Measurements from ENCODE around the gene LPAR2. TPM values are rescaled to one million over a fixed set of nuclear protein-coding genes. Genes with fewer than 3 reads are reported as not detected.

The LPAR2 gene
- polyA plus RNA-seq, 1 donor from 2014 or later = 77.1 TPM

DNA sequence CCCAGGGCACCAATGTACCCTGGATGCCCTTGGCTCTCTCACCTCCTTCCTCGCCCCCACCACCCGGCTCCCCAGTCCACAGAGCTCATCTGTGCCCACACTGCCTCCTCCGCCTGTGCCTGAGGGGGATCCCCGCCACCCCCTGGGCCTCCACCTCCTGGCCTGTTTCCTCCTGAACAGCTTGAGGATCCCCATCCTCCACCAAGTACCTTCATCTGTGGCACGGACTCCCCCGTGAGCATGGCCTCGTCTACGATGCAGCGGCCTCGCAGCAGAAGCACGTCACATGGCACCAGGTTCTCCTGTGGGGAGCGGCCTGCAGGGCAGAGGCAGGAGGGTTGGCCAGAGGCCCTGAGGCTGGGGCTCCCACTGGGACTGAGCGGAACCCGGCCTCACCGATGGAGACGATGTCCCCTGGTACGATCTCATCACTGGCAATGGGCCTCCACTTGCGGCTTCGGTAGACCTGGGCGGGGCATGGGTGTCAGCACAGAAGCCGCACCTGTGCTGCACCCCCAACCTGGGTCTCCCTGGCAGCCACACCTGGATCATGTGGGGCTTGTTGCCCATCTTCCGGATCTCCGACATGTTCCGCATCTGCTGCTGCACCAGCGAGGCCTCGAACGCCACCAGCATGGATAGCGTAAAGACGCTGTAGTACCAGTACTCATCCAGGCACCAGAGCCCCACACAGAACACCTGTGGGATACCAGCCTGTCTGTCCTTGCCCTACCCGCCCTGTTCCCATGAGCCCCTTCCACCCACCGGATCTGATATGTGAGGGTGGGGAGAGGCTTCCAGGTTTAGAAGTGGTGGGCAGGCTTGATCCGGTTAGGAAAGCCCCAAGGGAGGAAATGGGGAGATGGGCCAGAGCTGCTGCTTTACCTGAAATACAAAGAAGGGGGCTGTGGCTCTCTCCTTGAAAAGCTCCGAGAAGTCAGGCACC lies 28.7 kb upstream of the LPAR2 start:
- H3K9me2 ChIP-seq (ENCODE audit: insufficient read depth, low read length) = no peaks in the 10 kb centered on the region
- no peak overlapping the region for H3K4me3 ChIP-seq (ENCODE audit: low read length)
- H3K79me2 ChIP-seq (replicated peaks; ENCODE audit: insufficient read depth, low read length) = peaks cover 7% of the 10 kb centered on the region
- H3K9me3 ChIP-seq (ENCODE audit: low read length) = no peaks in the 10 kb centered on the region
- TF ChIP-seq RAD21 (conservative IDR thresholded peaks at IDR 0.05) (no peak), SMC3 (conservative IDR thresholded peaks at IDR 0.05; ENCODE audit: poor library complexity) (no peak), MXI1 (conservative IDR thresholded peaks at IDR 0.05; ENCODE audit: poor library complexity, severe bottlenecking) (no peak), POLR2AphosphoS5 (IDR thresholded peaks at IDR 0.05) (no peak), TAF1 (IDR thresholded peaks at IDR 0.05; ENCODE audit: low read depth) (no peak), EP300 (conservative IDR thresholded peaks at IDR 0.05; ENCODE audit: poor library complexity, severe bottlenecking) (no peak)
- TF ChIP-seq, protein P1, sequence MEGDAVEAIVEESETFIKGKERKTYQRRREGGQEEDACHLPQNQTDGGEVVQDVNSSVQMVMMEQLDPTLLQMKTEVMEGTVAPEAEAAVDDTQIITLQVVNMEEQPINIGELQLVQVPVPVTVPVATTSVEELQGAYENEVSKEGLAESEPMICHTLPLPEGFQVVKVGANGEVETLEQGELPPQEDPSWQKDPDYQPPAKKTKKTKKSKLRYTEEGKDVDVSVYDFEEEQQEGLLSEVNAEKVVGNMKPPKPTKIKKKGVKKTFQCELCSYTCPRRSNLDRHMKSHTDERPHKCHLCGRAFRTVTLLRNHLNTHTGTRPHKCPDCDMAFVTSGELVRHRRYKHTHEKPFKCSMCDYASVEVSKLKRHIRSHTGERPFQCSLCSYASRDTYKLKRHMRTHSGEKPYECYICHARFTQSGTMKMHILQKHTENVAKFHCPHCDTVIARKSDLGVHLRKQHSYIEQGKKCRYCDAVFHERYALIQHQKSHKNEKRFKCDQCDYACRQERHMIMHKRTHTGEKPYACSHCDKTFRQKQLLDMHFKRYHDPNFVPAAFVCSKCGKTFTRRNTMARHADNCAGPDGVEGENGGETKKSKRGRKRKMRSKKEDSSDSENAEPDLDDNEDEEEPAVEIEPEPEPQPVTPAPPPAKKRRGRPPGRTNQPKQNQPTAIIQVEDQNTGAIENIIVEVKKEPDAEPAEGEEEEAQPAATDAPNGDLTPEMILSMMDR (IDR thresholded peaks at IDR 0.05; ENCODE audit: poor library complexity, severe bottlenecking) = no peak
- TF ChIP-seq, protein P2, sequence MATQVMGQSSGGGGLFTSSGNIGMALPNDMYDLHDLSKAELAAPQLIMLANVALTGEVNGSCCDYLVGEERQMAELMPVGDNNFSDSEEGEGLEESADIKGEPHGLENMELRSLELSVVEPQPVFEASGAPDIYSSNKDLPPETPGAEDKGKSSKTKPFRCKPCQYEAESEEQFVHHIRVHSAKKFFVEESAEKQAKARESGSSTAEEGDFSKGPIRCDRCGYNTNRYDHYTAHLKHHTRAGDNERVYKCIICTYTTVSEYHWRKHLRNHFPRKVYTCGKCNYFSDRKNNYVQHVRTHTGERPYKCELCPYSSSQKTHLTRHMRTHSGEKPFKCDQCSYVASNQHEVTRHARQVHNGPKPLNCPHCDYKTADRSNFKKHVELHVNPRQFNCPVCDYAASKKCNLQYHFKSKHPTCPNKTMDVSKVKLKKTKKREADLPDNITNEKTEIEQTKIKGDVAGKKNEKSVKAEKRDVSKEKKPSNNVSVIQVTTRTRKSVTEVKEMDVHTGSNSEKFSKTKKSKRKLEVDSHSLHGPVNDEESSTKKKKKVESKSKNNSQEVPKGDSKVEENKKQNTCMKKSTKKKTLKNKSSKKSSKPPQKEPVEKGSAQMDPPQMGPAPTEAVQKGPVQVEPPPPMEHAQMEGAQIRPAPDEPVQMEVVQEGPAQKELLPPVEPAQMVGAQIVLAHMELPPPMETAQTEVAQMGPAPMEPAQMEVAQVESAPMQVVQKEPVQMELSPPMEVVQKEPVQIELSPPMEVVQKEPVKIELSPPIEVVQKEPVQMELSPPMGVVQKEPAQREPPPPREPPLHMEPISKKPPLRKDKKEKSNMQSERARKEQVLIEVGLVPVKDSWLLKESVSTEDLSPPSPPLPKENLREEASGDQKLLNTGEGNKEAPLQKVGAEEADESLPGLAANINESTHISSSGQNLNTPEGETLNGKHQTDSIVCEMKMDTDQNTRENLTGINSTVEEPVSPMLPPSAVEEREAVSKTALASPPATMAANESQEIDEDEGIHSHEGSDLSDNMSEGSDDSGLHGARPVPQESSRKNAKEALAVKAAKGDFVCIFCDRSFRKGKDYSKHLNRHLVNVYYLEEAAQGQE (IDR thresholded peaks at IDR 0.05; ENCODE audit: borderline replicate concordance) = no peak
- H3K36me3 ChIP-seq (ENCODE audit: insufficient read depth, low read length) = no peaks in the 10 kb centered on the region
- no peak overlapping the region for H3K27ac ChIP-seq (ENCODE audit: low read length)
- H3K27me3 ChIP-seq (ENCODE audit: insufficient read depth, low read depth, low read length) = no peaks in the 10 kb centered on the region
- no peak overlapping the region for H2AFZ ChIP-seq (ENCODE audit: low read depth, low read length)
- H3K9ac ChIP-seq (ENCODE audit: low read length) = no peak overlapping the region
- no peaks in the 10 kb centered on the region for H4K20me1 ChIP-seq (ENCODE audit: insufficient read depth)
- H3K4me2 ChIP-seq (ENCODE audit: low read length) = no peak overlapping the region
- H3F3A ChIP-seq (ENCODE audit: insufficient read depth, low read length, poor library complexity, severe bottlenecking) = no peaks in the 10 kb centered on the region

DNA sequence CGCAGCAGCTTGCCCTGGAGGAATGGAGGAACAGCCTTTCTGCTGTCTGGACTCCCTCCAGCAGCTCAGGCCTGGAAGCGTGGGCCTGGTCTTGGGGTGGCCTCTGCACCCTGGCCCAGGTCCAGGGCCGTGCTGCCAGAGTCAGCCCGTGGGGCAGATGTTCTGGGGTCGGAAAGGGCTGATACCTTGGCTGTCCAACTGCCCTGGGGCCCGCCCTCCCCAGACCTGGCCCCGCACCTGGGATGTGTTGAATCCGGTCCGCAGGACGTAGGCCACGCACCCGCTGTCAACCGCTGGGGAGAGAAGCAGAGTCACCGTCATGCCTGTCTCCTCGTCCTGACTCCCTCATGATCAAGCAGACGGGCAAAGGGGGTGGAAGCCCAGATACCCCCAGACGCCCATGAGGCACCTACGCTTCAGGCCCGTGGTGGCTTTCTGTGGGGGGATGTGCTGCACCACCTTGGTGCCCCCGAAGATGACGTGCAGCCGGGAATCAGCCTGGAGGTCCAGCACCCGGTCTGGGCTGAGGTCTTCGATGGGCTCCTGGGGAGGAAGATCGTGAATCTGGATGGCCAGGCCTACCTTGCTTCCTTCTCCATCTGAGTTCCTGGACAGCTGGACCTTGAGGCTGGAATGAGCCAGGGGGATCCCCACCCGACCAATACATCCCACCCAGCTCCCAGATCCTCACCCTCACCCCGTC lies 27.8 kb upstream of the LPAR2 start:
- Histone ChIP-seq H3F3A (ENCODE audit: insufficient read depth, low read length, poor library complexity, severe bottlenecking) (no peaks in the 10 kb centered on the region), H3K79me2 (replicated peaks; ENCODE audit: insufficient read depth, low read length) (no peaks in the 10 kb centered on the region), H3K4me2 (ENCODE audit: low read length) (no peak overlapping the region), H3K9ac (ENCODE audit: low read length) (no peak overlapping the region), H2AFZ (ENCODE audit: low read depth, low read length) (no peak overlapping the region), H3K9me3 (ENCODE audit: low read length) (no peaks in the 10 kb centered on the region), H3K27me3 (ENCODE audit: insufficient read depth, low read depth, low read length) (no peaks in the 10 kb centered on the region), H3K36me3 (ENCODE audit: insufficient read depth, low read length) (no peaks in the 10 kb centered on the region), H3K9me2 (ENCODE audit: insufficient read depth, low read length) (no peaks in the 10 kb centered on the region), H3K27ac (ENCODE audit: low read length) (no peak overlapping the region), H3K4me3 (ENCODE audit: low read length) (no peak overlapping the region), H4K20me1 (ENCODE audit: insufficient read depth) (no peaks in the 10 kb centered on the region)
- TF ChIP-seq, protein P1 (IDR thresholded peaks at IDR 0.05; ENCODE audit: poor library complexity, severe bottlenecking) = no peak
- no peak for TF ChIP-seq EZH2 (IDR thresholded peaks at IDR 0.05; ENCODE audit: borderline replicate concordance, insufficient read depth, low read length, poor library complexity, severe bottlenecking)
- no peak for TF ChIP-seq MXI1 (conservative IDR thresholded peaks at IDR 0.05; ENCODE audit: poor library complexity, severe bottlenecking)
- no peak for TF ChIP-seq SMC3 (conservative IDR thresholded peaks at IDR 0.05; ENCODE audit: poor library complexity)
- TF ChIP-seq RAD21 (conservative IDR thresholded peaks at IDR 0.05) = no peak
- no peak for TF ChIP-seq TAF1 (IDR thresholded peaks at IDR 0.05; ENCODE audit: low read depth)
- TF ChIP-seq POLR2AphosphoS5 (IDR thresholded peaks at IDR 0.05) = no peak
- TF ChIP-seq EP300 (conservative IDR thresholded peaks at IDR 0.05; ENCODE audit: poor library complexity, severe bottlenecking) = no peak
- TF ChIP-seq, protein P2 (IDR thresholded peaks at IDR 0.05; ENCODE audit: borderline replicate concordance) = no peak
